OCI-LY1 (cell line): ENCODE results near the gene TEDC2.

Source experiments
- H2AFZ ChIP-seq: fragments of 200-600 bp; sonication (generic), shearing (Covaris generic); 2 replicates; pipeline ENCODE4 v1.6.0; 2014; ENCODE audit warnings: antibody characterized with exemption, mild to moderate bottlenecking, low read length
- H3F3A ChIP-seq: fragments of 200-600 bp; sonication (generic), shearing (Covaris generic); 2 replicates; pipeline ENCODE4 v1.6.0; 2014; ENCODE audit warnings: mild to moderate bottlenecking, antibody characterized with exemption, low read length, moderate library complexity; ENCODE audit not compliant: insufficient read depth
- H3K27ac ChIP-seq: fragments of 200-600 bp; sonication (generic); 2 replicates; pipeline ENCODE4 v1.5.1; 2014; ENCODE audit warnings: low read length, mixed run types, mild to moderate bottlenecking, low read depth; ENCODE audit not compliant: poor library complexity, severe bottlenecking
- H3K27me3 ChIP-seq: fragments of 200-600 bp; sonication (generic); 2 replicates; pipeline ENCODE4 v1.6.0; 2014; ENCODE audit warnings: antibody characterized with exemption, mild to moderate bottlenecking, low read length, moderate library complexity; ENCODE audit not compliant: insufficient read depth
- H3K36me3 ChIP-seq: fragments of 200-600 bp; sonication (generic); 2 replicates; pipeline ENCODE4 v1.6.1; 2014; ENCODE audit warnings: mild to moderate bottlenecking, antibody characterized with exemption, low read length, moderate library complexity, mixed read lengths; ENCODE audit not compliant: insufficient read depth
- H3K4me1 ChIP-seq: fragments of 200-600 bp; sonication (generic); 2 replicates; pipeline ENCODE4 v1.5.1; 2014; ENCODE audit warnings: mild to moderate bottlenecking, low read length, moderate library complexity; ENCODE audit not compliant: insufficient read depth, severe bottlenecking
- H3K4me2 ChIP-seq: fragments of 200-600 bp; sonication (generic), shearing (Covaris generic); 2 replicates; pipeline ENCODE4 v1.6.1; 2014; ENCODE audit warnings: low read length
- H3K4me3 ChIP-seq: fragments of 200-600 bp; sonication (generic); 2 replicates; pipeline ENCODE4 v1.5.1; 2014; ENCODE audit warnings: low read length, low read depth, mild to moderate bottlenecking, mixed read lengths; ENCODE audit not compliant: poor library complexity, severe bottlenecking
- H3K79me2 ChIP-seq: fragments of 200-600 bp; shearing (Covaris generic); 2 replicates; pipeline ENCODE4 v1.6.1; 2016; ENCODE audit warnings: mixed run types, low read length, mixed read lengths; ENCODE audit not compliant: insufficient read depth
- H3K9ac ChIP-seq: fragments of 200-600 bp; sonication (generic), shearing (Covaris generic); 2 replicates; pipeline ENCODE4 v1.6.1; 2014; ENCODE audit warnings: mild to moderate bottlenecking, low read length, mixed read lengths
- H3K9me2 ChIP-seq: fragments of 200-600 bp; sonication (generic), shearing (Covaris generic); 2 replicates; pipeline ENCODE4 v1.6.1; 2014; ENCODE audit warnings: low read depth, mild to moderate bottlenecking, low read length, mixed read lengths
- H3K9me3 ChIP-seq: fragments of 200-600 bp; shearing (Covaris generic); 2 replicates; pipeline ENCODE4 v1.6.1; 2014; ENCODE audit warnings: low read length, mixed read lengths
- H4K20me1 ChIP-seq: fragments of 200-600 bp; sonication (generic), shearing (Covaris generic); 2 replicates; pipeline ENCODE4 v1.6.0; 2016; ENCODE audit warnings: mild to moderate bottlenecking, low read length; ENCODE audit not compliant: insufficient read depth
- CTCF ChIP-seq: fragments of 200-600 bp; sonication (generic), shearing (Covaris generic); IDR thresholded peaks from 2 replicates; pipeline ENCODE4 v1.5.1; 2017; ENCODE audit warnings: mild to moderate bottlenecking, antibody characterized with exemption, low read length, moderate library complexity, mixed read lengths
- EZH2 ChIP-seq: fragments of 200-600 bp; sonication (generic), shearing (Covaris generic); IDR thresholded peaks from 2 replicates; pipeline ENCODE4 v1.8.0; 2017; ENCODE audit warnings: borderline replicate concordance, mixed run types, mild to moderate bottlenecking, antibody characterized with exemption, low read length, moderate library complexity, mixed read lengths

The TEDC2 gene

GRCh38 chr16:2450535-2450934 lies 9.4 kb upstream of the TEDC2 start:
- Histone ChIP-seq H3K79me2 (no peaks in the 10 kb centered on the region), H3K27me3 (no peaks in the 10 kb centered on the region), H3K4me2 (no peak overlapping the region), H3K4me3 (no peak overlapping the region), H3K36me3 (peaks cover 96% of the 10 kb centered on the region), H4K20me1 (no peaks in the 10 kb centered on the region), H3K4me1 (no peaks in the 10 kb centered on the region), H3K9me3 (no peaks in the 10 kb centered on the region), H3K9ac (no peak overlapping the region), H2AFZ (no peak overlapping the region), H3K27ac (no peak overlapping the region), H3K9me2 (no peaks in the 10 kb centered on the region), H3F3A (no peaks in the 10 kb centered on the region)
- TF ChIP-seq CTCF (no peak), EZH2 (no peak)

- Histone ChIP-seq H3K27me3 (no peaks in the 10 kb centered on the region), H3K27ac (no peak overlapping the region), H3K4me2 (no peak overlapping the region), H2AFZ (no peak overlapping the region), H3K4me3 (no peak overlapping the region), H3K9me2 (no peaks in the 10 kb centered on the region), H4K20me1 (no peaks in the 10 kb centered on the region), H3K9ac (no peak overlapping the region), H3K9me3 (no peaks in the 10 kb centered on the region), H3K36me3 (peaks cover 96% of the 10 kb centered on the region), H3K79me2 (no peaks in the 10 kb centered on the region), H3K4me1 (no peaks in the 10 kb centered on the region), H3F3A (no peaks in the 10 kb centered on the region)
- TF ChIP-seq EZH2, result no peak
- TF ChIP-seq CTCF, result no peak
Measured at GRCh38 chr16:2450975-2451381, 8.9 kb upstream of the TEDC2 start.

GRCh38 chr16:2451851-2452320 lies 8.0 kb upstream of the TEDC2 start:
- Histone ChIP-seq H3K4me3 (no peak overlapping the region), H3K79me2 (no peaks in the 10 kb centered on the region), H3K9me3 (no peaks in the 10 kb centered on the region), H3K27me3 (no peaks in the 10 kb centered on the region), H3K4me1 (no peaks in the 10 kb centered on the region), H3K36me3 (peaks cover 96% of the 10 kb centered on the region), H3K4me2 (no peak overlapping the region), H3K9me2 (no peaks in the 10 kb centered on the region), H3F3A (no peaks in the 10 kb centered on the region), H2AFZ (no peak overlapping the region), H3K9ac (no peak overlapping the region), H4K20me1 (no peaks in the 10 kb centered on the region), H3K27ac (no peak overlapping the region)
- TF ChIP-seq EZH2 (no peak), CTCF (no peak)
